ENCODE measurements around the gene CST9. TPM values are rescaled to one million over a fixed set of nuclear protein-coding genes. Genes with fewer than 3 reads are reported as not detected.

Gene CST9
- total RNA-seq, 1 donor from 2014 or later = not detected

- Mint-ChIP-seq H3K27ac (no peak overlapping the region), H3K27me3 (peaks cover 4% of the 10 kb centered on the region), H3K9me3 (peaks cover 4% of the 10 kb centered on the region), H3K4me3 (no peak overlapping the region), H3K4me1 (no peaks in the 10 kb centered on the region), H3K36me3 (ENCODE audit: low read depth) (no peaks in the 10 kb centered on the region)
- POLR2A ChIA-PET = no interaction called here
- TF ChIP-seq CTCF (IDR thresholded peaks at IDR 0.05) = no peak
- DNase-seq = no peak
- CTCF ChIA-PET = no interaction called here
- intact Hi-C loops (cut with micrococcal nuclease) = no loop called here
- ATAC-seq (ENCODE audit: low read depth) = no peak
These were observed 40.1 kb downstream of the CST9 start for GRCh38 chr20:23565503-23566045.

DNA sequence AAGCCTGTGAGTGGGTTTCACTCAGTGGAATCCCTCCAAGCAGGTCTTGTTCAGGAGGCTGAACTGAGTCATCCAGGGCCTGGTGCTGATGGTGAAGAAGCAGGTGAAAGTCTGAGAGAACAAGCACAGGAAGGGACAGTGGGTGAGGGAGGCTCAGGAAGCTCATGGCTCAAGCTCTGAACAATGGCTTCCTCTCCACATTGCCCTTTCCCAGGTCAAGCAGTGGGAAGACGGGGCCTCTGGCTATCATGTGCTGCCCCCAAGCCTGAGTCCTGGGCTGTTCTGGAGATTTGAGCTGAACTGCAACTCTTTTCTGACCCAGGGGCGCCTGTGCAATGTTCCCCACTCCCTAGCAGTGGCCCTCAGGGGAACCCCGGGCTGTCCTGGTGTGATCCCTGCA lies 40.8 kb downstream of the CST9 start:
- Mint-ChIP-seq H3K4me3 (no peak overlapping the region), H3K27ac (no peak overlapping the region), H3K27me3 (peaks cover 5% of the 10 kb centered on the region), H3K36me3 (ENCODE audit: low read depth) (peaks cover 1% of the 10 kb centered on the region), H3K4me1 (no peaks in the 10 kb centered on the region), H3K9me3 (peaks cover 7% of the 10 kb centered on the region)
- ATAC-seq (ENCODE audit: low read depth) (no peak), DNase-seq (no peak)
- intact Hi-C loops (cut with micrococcal nuclease) = no loop called here
- TF ChIP-seq CTCF (IDR thresholded peaks at IDR 0.05) = no peak
- ChIA-PET CTCF (no interaction called here), POLR2A (no interaction called here)

DNA sequence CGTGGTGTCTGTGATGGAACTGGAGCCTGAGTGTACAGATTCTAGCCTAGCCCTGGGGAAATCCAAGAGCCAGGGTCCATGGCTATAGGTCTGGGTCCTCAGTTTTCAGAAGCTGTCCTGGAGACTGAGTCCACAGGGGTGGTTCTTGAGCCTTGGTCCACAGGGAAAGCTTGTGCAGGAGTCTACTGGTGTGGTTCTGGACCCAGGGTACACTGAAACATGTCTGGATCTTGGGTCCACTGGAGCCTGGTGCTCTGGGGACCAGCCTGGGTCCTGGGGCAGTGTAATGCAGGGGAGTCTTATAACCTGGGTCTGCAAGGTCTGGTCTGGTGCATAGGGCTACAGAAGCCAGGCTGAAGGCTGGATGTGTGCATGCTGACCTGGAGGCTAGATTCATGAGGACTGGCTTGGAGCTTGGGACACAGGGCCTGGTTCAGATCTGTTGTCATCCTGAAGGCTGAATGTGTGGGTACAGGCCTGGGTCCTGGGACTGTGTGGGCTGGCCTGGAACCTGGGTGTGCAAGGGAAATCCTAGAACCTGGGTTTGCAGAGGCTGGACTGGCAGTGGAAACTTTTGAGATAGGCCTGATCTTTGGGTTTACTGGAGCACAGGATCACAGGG lies 42.9 kb downstream of the CST9 start:
- DNase-seq (no peak), ATAC-seq (ENCODE audit: low read depth) (no peak)
- ChIA-PET POLR2A (no interaction called here), CTCF (no interaction called here)
- Mint-ChIP-seq H3K27me3 (peaks cover 5% of the 10 kb centered on the region), H3K4me1 (no peaks in the 10 kb centered on the region), H3K9me3 (peaks cover 9% of the 10 kb centered on the region), H3K27ac (no peak overlapping the region), H3K4me3 (no peak overlapping the region), H3K36me3 (ENCODE audit: low read depth) (peaks cover 1% of the 10 kb centered on the region)
- intact Hi-C loops (cut with micrococcal nuclease) = no loop called here
- no peak for TF ChIP-seq CTCF (IDR thresholded peaks at IDR 0.05)

- no peaks in the 10 kb centered on the region for H3K27me3 Mint-ChIP-seq
- H3K4me3 Mint-ChIP-seq = no peak overlapping the region
- no peaks in the 10 kb centered on the region for H3K4me1 Mint-ChIP-seq
- H3K9me3 Mint-ChIP-seq = peaks cover 2% of the 10 kb centered on the region
- DNase-seq (no peak), ATAC-seq (ENCODE audit: low read depth) (no peak)
- H3K36me3 Mint-ChIP-seq (ENCODE audit: low read depth) = no peaks in the 10 kb centered on the region
- no peak for TF ChIP-seq CTCF (IDR thresholded peaks at IDR 0.05)
- CTCF ChIA-PET = no interaction called here
- POLR2A ChIA-PET = no interaction called here
- no peak overlapping the region for H3K27ac Mint-ChIP-seq
- intact Hi-C loops (cut with micrococcal nuclease) = no loop called here
These were observed 51.3 kb downstream of the CST9 start for GRCh38 chr20:23554401-23554800.

Other genes starting within 250 kb of the CST9 start
- 13.3 and 13.5 TPM in 2 replicates for gene GZF1, start 243.7 kb downstream of the CST9 start, total RNA-seq
- 5.3 and 7.8 TPM in 2 replicates for gene NAPB, start 184.4 kb downstream of the CST9 start, total RNA-seq
- gene CSTL1, start 166.2 kb downstream of the CST9 start, total RNA-seq = not detected in 2 replicates
- gene CST11, start 153.0 kb downstream of the CST9 start, total RNA-seq = not detected in 2 replicates
- gene CST8, start 114.8 kb downstream of the CST9 start, total RNA-seq = not detected in 2 replicates
- gene CST9L, start 37.4 kb downstream of the CST9 start, total RNA-seq = not detected in 2 replicates
- not detected in 2 replicates for gene CST3, start 32.0 kb upstream of the CST9 start, total RNA-seq
- not detected in 2 replicates for gene CST4, start 83.1 kb upstream of the CST9 start, total RNA-seq
- not detected in 2 replicates for gene CST1, start 145.0 kb upstream of the CST9 start, total RNA-seq
- gene CST2, start 220.8 kb upstream of the CST9 start, total RNA-seq = not detected in 2 replicates